GM21447 (cell line): ENCODE results near the gene UBE2V1.
"Not testable (repeated sequence)": the region's sequence is repeated elsewhere in the genome, so short reads cannot be mapped to it uniquely, and the experiment has no call there.

Experiments
- ATAC-seq: cut with Tn5 transposase; IDR thresholded peaks from one replicate; pipeline ENCODE4 v1.9.1; 2021; ENCODE audit not compliant: unreplicated experiment

UBE2V1 gene

DNA sequence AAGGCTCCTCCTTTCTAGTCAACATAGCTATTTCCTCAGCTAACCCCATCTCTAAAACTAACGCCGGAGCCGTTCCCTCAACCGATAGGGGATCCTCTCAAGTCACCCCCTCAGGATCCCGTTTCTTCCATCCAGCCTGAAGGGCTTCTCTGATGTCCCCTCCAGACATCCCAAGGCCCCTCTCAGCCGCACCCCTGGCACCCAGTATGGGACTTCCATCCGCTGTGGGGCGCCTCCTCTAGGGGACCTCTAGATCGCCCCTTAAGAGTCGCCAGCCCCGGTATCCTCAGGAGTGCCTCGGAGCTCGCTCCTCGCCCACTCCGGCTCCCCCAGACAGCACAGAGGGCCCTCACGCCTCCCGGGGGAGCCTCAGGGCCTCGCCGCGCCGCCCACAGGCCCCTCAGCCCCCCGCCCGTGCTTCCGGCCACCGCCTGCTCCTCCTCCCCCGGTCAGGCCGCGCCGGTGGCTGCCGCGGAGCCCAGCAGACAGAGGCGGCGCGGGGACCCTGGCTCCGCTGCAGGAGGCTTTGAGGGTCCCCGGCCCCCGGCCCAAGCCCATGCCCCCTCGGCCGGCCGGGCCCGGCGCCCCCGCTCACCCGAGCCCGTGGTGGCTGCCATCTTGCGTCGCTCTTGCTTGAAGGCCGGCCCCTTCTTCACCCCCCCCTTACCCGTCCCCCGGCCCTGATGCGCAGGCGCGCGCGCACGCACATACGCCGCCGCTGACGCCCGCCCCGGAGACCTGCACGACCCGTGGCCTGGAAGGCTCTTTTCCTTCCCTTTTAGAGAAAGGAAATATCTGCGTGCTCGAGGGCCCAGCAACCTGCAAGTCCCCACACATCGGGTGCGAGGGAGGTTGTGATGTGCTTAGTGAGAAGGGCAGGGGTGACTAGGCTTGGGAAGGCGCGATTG lies at the start of gene UBE2V1:
Gene UBE2V1 (minus strand): TSS at position 639 of the 908 bp plus-strand sequence. CDS start 22 bp downstream, at position 617.
- peak; percentile 39 for ATAC-seq

DNA sequence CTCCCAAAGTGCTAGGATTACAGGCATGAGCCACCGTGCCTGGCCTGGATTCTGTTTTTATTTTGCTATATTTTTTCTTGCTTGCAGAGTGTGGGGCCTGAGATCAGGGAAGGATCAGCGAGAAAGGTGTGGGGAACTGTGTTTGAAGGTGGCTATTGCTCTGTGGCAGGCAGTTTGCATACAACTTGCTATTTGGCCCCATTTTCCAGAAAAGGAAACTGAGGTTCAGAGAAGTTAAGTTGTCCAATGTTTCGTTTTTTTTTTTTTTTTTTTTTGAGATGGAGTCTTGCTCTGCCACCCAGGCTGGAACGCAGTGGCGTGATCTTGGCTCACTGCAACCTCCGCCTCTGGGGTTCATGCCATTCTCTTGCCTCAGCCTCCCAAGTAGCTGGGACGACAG lies 48.5 kb upstream of the UBE2V1 start:
- not testable (repeated sequence) for ATAC-seq

DNA sequence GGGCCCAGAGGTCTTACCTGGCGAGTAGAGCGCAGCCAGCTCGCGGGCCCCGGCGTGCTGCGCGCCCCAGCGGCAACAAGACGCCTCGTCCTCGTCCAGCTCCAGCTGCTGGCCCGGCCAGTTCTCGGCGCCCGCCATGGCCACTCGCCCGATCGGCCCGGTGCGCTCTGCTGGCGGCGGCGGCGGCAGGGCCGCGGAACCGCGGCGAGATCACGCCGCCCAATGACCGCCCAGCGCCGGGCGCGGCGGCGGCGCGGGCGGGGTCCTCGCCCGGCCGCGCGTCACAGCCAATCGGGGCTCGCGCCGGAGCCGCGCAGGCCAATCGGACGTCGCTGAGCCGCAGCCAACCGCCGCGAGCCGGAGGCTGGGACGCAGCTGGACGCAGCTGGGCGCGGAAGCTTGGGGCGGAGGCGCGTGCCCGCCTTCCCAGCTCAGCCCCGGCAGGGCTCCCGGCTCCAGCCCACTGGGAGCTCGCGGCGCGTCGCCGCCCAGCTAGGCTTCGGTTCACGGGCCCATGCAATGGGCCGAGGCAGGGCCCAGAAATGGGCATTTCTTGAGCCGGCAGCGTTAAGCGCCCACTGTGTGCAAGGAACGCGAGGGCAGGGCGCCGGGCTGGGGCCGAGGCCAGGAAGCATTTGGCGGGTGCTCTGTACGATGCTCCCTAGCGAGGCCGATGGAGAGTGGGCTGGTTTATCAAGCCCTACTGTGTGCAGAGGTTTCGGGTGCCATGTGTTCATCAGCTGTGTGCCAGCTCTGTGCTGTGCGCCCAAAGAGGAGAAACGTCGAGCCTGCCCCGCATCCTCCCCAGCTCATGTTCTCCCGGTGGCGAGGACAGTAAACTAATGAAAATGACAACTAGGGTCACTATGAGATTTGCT lies 40.8 kb upstream of the UBE2V1 start, which contains the start of gene PEDS1:
Gene PEDS1 (minus strand): TSS at position 224 of the 878 bp plus-strand sequence. CDS start 86 bp downstream, at position 138.
- ATAC-seq = peak; percentile 87

DNA sequence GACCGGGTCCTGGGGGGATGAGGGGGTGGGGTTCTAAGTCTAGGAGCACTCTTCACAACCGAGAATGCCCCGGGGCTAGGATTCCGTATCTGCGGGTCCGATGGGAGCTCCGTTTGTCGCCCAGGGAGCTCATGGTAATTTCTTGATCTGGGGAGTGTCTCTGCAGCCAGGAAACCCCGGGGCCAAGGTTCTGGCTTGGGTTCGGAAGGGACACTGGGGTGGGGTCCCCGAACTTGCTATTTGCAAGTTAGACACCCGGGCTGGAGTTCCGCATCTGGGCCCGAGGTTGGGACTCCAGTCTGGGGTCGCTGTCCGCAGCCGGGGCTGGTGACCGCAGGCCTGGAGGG lies 40.2 kb upstream of the UBE2V1 start:
- peak; percentile 11 for ATAC-seq

DNA sequence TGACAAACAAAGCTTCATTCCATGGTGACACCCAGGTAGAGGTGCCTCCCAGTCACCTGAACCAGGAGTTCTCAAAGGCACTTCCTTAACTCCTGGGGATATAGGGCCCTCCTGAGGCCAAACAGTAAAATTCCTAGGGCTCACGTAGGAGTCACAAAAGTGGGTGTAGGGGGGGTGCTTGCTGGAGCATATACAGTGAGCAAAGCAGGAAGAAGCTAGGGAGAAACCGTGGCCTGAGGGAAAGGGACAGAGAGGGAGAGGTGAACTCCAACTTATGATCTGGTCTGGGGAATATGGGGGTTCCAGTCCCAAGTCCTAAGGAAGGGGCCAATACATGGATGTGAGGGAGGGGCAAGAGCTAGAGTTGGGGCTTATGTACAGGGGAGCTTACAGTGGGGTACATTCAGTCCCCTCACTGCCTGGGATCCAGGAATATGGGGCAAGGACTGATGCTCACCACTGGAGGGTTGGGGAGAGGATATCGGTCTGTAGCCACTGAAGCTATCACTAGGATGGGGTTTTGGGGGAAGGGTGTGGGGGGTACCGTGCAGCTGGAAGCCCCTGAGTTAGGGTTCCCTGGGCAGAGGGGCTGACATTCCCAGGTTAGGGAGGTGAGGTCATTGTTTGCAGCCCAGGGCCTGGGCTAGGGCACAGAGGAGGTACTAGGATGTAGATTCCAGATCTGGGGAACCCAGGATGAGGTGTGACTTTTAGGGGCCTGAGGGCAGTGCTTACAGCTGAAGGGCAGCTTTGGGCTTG lies 39.6 kb upstream of the UBE2V1 start:
- ATAC-seq = no peak

DNA sequence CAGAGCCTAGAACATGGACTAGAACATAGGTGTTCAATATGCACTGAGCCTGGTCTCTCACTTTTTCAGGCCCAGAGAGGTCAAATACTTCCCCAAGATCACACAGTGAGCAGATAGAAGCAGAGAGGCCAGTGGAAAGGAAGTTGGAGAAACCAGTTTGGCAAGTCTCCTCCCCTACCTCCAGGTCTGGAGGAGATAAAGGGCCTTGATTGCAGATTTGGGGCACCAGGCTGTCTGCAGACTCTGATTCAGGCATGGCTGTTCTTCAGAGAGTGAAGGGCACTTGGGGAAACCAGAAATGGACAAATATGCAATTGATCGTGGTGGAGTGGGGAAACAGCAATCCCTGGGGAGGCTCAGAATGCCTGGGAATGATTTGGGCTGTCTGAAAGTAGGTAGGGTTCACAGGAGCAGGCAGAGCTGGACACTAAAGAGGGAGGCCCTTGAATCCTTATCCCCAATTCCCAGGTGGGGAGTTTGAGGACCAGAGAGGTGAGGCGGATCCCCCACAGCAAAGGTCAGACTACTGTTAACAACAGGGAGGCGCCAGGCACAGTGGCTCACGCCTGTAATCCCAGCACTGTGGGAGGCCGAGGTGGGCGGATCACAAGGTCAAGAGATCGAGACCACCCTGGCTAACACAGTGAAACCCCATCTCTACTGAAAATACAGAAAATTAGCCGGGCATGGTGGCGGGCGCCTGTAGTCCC lies 38.2 kb upstream of the UBE2V1 start:
- ATAC-seq = no peak

DNA sequence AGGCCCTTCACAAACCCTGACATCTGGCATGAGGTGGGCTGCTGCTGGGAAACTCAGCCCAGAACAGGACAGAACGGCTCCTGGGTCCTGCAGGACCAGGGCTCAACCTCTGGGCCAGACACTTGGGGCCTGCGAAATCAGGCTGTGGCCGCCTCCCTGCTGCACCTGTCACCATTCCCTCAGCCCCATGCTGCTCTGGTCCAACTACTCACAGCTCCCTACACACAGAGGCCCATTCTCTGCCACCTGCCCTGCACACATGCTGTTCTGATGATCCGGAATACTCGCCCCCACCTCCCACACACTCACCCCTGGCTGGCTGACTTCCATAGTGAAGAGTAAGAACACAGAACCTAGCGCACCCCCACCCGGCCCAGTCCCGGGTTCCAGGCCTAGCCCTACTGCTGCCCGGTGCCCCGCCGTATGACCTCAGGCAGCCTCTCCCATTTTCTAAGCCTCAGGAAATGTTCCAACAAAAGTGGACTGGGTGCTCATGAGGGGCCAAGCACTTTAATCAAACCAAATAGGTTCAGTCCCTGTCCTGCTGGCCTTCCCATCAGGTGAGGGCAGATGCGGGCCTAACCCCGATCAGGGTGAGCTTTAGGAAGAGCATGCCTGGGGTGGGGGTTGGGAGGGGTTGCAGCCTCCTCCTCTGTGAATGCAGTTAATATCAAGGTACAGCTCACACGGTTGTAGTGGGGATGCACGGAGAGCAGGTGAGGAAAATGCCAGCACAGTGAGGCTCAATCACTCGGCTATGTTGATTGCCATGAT lies 36.7 kb upstream of the UBE2V1 start:
- ATAC-seq = no peak

DNA sequence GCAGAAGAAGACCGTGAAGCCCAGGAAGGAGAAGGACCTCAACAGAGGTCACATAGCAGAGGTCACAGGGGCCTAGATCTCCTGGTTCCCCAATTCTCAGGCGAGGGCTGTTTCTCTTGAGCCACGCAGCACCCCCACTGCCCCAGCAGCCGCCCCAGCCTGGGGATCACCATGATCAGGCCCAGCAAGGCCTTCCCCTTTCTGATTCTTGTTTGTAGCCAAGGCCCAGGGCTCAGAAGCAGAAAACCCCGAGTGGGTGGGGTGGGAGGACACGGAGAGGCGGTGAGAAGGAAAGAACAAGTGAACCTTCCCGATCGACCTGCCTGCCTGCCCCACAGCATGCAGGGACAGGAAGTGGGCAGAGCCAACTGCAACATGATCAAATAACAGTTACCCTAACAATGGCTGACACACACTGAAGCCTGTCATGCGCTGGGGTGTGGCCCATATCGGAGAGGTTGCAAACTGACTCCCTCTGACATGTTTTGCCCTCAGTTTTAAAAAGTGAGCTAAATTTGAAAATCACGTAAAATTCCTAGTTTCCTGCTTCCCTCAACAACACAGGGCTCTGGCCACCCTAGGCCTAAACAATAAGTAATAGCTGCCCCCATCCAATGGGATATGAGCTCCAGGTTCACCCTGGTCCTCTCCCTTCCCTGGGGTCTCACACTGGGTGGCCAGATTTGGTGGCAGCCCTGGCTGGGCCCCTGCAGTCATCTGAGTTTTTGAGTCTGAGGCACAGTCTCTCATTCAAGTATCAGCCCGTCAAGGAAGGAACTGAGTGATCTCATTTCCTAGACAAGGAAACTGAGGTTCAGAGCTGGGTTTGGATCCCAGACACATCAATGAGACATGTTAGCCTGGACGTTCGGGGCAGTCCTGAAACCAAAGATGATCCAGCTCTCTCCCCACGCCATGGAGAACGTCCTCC lies 34.0 kb upstream of the UBE2V1 start:
- ATAC-seq = peak; percentile 81

DNA sequence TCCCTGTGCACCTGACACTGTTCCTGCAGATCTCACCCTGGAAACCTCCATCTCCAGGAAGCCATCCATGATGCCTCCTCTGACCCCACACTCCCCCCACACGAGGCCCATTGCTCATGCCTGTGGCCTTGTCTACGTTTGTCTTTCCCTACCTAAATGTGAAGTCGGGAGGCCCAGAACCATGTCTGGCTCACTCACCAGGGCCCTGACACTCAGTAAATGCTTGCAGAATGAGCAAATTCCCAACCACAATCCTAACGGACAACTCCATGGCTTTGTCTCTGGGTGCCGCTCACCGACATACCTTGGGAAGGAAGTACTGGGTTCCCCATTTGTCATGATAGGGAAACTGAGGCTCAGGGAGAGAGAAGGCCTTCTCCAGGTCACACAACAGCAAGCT lies 33.3 kb upstream of the UBE2V1 start:
- ATAC-seq = no peak

DNA sequence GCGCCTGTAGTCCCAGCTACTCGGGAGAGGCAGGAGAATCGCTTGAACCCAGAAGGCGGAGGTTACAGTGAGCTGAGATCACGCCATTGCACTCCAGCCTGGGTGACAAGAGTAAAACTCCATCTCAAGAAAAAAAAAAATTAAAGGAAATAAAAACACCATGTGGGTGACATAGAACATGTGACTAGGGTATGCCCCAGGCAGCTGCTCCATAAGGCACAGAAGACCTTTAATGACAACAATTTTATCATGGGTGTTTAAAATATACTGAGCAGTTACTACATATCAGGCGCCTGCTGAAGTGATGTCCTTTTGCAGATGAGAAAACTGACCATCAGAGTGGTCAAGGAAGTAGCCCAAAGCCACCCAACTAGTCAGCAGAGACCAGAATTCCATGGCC lies 32.6 kb upstream of the UBE2V1 start:
- no peak for ATAC-seq

DNA sequence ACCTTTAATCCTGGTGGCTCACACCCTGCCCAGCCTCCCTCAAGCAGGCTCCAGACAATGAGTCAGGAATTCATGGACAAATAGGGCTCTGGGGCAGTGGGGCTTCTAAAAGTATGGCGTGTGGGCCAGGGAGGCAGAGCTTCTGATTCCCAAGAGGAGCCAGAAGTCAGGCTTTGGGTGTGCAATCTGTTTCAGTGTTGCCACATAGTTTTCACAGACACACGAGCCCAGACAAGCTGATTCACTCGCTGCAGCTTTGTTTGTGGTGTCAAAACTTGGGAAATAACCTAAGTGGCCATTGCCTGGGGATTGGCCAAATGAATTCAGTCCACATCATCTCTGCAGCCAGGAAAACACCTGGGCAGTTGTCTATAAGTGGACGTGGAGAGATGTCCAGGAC lies 31.4 kb upstream of the UBE2V1 start:
- ATAC-seq = no peak

DNA sequence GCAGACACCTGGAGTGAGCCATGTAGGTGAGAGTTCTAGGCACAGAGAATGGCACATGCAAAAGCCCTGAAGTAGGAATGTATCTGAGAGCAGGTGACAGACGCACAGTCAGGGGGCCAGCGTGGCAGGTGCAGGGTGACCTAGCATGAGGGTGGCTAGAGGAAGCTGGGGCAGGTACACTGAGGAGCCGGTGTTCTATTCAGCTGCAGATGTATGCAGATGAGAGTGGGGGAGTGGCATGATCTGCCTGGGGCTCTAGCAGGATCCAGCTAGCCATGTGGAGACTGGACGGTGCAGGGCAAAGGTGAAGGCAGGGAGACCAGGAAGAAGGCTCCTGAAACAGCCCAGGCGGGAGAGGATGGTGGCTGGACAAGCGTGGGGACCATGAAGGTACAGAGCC lies 29.9 kb upstream of the UBE2V1 start:
- ATAC-seq = no peak

DNA sequence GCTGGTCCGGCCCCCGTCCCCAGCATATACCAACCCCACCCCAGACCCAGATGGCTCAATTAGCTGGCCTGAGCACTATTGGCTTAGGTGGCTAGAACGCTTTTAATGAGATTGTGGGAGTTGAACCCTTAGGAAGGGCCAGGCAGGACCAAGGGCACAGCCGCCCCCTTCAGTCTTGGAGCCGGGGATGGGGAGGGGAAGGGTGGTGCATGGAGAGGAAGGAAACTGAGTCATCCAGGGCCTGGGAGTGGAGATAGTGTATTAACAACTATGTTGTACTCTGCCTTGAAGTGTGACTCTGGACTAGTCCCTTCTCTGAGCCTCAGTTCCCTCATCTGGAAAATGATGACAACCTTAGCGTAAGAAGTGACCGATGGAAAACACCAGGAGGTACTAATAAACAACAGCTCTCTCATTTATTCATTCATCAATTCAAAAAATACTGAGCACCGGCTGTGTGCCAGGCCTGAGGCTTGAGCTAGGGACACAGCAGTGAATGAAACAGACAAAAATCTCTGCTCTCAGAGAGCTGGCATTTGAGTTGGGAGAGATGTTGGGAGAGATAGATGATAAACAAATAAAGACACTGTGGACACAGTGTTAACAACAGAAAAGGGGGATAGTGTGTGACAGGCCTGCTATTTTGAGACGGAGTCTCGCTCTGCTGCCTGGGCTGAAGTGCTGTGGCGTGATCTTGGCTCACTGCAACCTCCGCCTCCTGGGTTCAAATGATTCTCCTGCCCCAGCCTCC lies 29.0 kb upstream of the UBE2V1 start:
- ATAC-seq = no peak

DNA sequence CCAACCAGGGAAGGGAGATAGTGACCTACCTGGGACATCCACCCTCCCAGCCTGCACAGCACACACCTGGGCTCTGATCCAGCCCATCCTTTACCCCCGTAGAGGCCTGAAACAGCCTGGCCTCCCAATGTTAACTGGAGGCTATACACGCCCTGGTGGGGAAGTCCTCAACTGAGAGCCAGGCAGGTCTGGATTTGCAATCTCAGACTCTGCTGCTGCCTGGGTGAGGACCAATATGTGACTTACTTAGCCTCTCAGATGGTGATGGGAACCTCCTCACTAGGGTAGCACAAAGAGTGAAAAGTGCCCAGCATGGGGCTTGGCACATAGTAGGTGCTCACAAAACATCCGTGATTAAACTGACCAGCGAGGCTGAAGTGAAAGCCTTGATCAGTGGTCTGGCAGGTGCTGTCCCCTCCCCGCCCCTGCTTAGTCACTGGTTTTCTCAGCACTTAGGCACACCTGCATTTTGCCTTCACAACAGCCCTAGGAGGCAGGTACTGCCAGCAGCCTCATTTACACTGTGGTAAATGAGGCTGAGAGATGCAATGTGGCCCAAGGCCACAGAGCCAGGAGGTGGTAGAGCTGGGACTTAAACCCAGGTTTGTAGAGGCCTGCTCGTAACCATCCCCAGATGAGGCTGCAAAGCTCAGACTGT lies 28.2 kb upstream of the UBE2V1 start:
- ATAC-seq = no peak

DNA sequence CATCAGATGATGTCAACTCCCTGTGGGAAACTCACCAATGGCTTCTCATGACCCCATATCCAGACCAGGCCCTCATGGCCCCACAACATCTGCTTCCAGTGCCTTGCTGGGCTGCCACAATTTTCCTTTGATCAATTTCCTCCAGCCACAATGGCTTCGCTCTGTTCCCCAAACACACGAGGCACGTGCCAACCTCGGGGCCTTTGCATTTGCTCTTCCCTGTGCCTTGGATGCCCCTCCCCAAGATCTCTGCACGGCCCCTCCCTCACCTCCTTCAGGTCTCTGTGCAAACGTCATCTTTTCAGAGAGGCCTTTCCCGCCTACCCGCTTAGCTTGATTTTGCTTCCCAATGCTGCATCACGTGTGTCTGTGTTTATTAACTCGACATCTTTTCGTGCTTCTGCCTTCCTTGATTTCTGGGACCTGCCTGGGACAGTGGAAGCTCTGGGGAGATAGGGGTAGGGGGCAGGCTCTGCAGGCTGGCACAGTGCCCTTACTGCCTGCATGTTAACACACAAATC lies 27.4 kb upstream of the UBE2V1 start:
- no peak for ATAC-seq

DNA sequence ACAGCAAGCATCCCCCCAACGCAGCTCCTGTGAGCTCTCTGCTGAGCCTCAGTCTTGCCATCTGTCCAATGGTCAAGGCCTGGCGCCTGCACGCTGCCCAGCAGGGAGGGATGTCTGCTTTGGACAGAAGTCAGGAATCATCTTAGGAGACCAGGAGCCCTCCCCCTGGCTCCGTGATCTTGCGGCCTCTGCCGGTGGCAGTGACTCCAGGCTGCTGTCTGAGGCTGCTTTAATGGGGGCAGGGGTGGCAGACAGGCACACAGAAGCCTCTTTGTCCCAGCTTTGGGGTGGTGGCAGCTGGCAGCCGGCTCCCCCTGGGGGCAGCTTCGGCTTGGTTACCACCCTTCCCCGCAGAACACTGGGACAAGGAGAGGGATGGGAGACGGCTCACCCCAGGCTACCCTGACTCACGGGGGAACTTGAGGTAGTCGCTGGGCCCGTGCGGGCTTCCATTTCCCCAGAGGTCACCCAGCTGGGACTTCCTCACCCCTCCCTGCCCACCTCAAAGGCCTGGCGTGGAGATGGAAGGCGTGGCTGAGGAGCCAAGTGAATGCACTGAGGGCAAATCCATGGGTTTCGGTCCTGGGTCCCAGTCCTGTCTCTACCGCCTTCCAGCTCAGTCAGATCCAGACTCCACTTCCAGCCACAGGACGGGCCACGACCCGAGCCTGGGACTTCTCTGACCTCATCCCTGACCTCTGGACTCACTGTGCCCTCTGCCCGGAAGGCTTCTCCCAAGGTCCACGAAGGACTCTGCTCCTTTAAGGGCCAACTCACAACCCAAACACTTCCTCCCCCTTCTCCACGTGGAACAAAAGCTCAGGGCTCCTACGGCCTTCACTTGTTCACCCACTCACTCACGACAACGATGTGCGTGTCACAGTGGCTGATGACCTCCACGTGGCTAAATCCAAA lies 25.8 kb upstream of the UBE2V1 start:
- ATAC-seq = no peak
